GM12892 (cell line): ENCODE measurements around the gene COG2.

Experiments
- POLR2A ChIP-seq: IDR thresholded peaks from 2 replicates; pipeline ENCODE4 v1.6.1; 2011; ENCODE audit warnings: low read depth, low read length, control low read depth
- POLR2AphosphoS5 ChIP-seq: IDR thresholded peaks from 2 replicates; pipeline ENCODE4 v1.6.1; 2011; ENCODE audit warnings: low read depth, low read length, control low read depth

DNA sequence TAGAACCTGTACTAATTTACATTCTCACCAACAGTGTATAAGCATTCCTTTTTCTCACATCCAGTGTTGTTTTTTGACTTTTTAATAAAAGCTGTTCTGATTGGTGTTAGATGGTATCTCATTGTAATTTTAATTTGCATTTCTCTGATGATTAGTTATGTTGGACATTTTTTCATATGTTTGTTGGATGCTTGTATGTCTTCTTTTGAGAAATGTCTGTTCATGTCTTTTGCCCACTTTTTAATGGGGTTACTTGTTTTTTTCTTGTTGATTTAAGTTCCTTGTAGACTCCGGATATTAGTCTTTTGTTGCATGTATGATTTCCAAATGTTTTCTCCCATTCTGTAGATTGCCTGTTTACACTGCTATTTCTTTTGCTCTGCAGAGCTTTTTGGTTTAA, 8.0 kb downstream of the COG2 start:
- TF ChIP-seq POLR2AphosphoS5 (no peak), POLR2A (no peak)
